Activated CD8-positive, alpha-beta T cell treated with anti-CD3 and anti-CD28 coated beads, Interleukin-2, amount 10 ng/mL, durations not matched to agents 7 days and 5 days (primary cell): ENCODE results near the gene APLP2. TPM values are rescaled to one million over a fixed set of nuclear protein-coding genes. Genes with fewer than 3 reads are reported as not detected.

ENCODE experiments used
- ATAC-seq: fragments of 150-1000 bp; cut with Tn5 transposase; one replicate; pipeline ENCODE4 v1.10.0; 2021; ENCODE audit warnings: moderate library complexity
- CTCF ChIA-PET: fragments of 350-600 bp; sonication (Branson Sonifier 250); formaldehyde crosslinking; loops from one replicate; lab custom pipeline; 2021; ENCODE audit warnings: antibody characterized with exemption; lab: Charles Lee
- POLR2A ChIA-PET: fragments of 350-600 bp; sonication (Branson Sonifier 250); formaldehyde crosslinking; loops from one replicate; lab custom pipeline; 2021; ENCODE audit warnings: antibody characterized with exemption; lab: Charles Lee
- DNase-seq: peaks from one replicate; pipeline ENCODE4 v3.0.0-alpha.2; 2020
- H3K27ac Mint-ChIP-seq: one replicate; pipeline ENCODE4 v1.8.0; 2021; ENCODE audit warnings: mild to moderate bottlenecking, mixed read lengths
- H3K27me3 Mint-ChIP-seq: one replicate; pipeline ENCODE4 v1.8.0; 2021; ENCODE audit warnings: low read depth, mixed read lengths
- H3K36me3 Mint-ChIP-seq: one replicate; pipeline ENCODE4 v1.8.0; 2021; ENCODE audit warnings: low read depth, mixed read lengths
- H3K4me1 Mint-ChIP-seq: one replicate; pipeline ENCODE4 v1.8.0; 2021; ENCODE audit warnings: low read depth, mixed read lengths
- H3K4me3 Mint-ChIP-seq: one replicate; pipeline ENCODE4 v1.8.0; 2021; ENCODE audit warnings: mild to moderate bottlenecking, mixed read lengths
- H3K9me3 Mint-ChIP-seq: one replicate; pipeline ENCODE4 v1.8.0; 2022; ENCODE audit warnings: mixed read lengths; ENCODE audit not compliant: insufficient read depth
- total RNA-seq, 2 experiments: library from RNA; stranded (reverse); gene quantifications; one replicate each; pipeline ENCODE4 v1.2.3, GENCODE V29; 2021

Gene APLP2
- total RNA-seq, 2 experiments from 2014 or later = 16.5 to 17.0 TPM

DNA sequence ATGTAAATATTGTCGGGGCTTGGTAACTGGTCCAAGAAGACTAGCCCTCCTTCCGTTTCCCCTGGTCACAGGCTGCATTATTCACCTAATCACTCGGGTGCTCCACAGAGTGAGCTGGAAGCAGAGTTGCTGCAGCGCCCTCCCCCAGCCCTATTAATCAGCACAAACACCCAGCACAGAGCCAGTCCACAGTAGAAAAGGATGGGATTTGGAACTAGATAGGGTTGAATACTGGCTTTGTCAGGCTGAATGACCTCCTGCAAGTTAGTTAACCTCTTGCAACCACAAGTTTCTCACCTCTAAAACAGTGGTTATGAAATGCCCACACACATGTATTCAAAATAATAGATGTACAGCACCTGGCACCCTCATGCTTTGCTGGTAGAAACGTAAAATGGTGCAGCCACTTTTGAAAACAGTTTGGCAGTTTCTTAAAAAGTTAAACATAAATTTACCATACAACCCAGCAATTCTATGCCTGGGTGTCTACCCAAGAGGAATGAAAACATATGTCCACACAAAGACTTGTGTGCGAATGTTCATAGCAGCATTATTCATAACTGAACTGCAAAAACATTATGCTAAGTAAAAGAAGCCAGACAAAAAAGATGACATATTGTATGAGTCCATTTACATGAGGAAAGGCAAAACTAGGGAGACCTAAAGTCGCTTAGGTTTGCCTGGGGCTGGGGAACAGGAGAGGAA is 31.7 kb upstream of the APLP2 start:
- ChIA-PET POLR2A (no interaction called here), CTCF (no interaction called here)
- peaks cover 5% of the 10 kb centered on the region for H3K27me3 Mint-ChIP-seq
- no peak overlapping the region for H3K27ac Mint-ChIP-seq
- no peak overlapping the region for H3K4me3 Mint-ChIP-seq
- H3K4me1 Mint-ChIP-seq = no peaks in the 10 kb centered on the region
- DNase-seq (no peak), ATAC-seq (no peak)
- no peaks in the 10 kb centered on the region for H3K36me3 Mint-ChIP-seq
- H3K9me3 Mint-ChIP-seq = no peaks in the 10 kb centered on the region

GRCh38 chr11:130040281-130040940 is 29.3 kb upstream of the APLP2 start:
- H3K4me1 Mint-ChIP-seq = no peaks in the 10 kb centered on the region
- DNase-seq (no peak), ATAC-seq (no peak)
- no peaks in the 10 kb centered on the region for H3K36me3 Mint-ChIP-seq
- CTCF ChIA-PET = no interaction called here
- H3K9me3 Mint-ChIP-seq = no peaks in the 10 kb centered on the region
- no peak overlapping the region for H3K27ac Mint-ChIP-seq
- peaks cover 8% of the 10 kb centered on the region for H3K27me3 Mint-ChIP-seq
- H3K4me3 Mint-ChIP-seq = no peak overlapping the region
- POLR2A ChIA-PET = no interaction called here

- Mint-ChIP-seq H3K36me3 (no peaks in the 10 kb centered on the region), H3K4me1 (no peaks in the 10 kb centered on the region), H3K27me3 (peaks cover 8% of the 10 kb centered on the region), H3K9me3 (no peaks in the 10 kb centered on the region), H3K4me3 (no peak overlapping the region), H3K27ac (no peak overlapping the region)
- ATAC-seq (no peak), DNase-seq (no peak)
- CTCF ChIA-PET = no interaction called here
- POLR2A ChIA-PET = no interaction called here
Observed at GRCh38 chr11:130042093-130042591, 27.6 kb upstream of the APLP2 start.

DNA sequence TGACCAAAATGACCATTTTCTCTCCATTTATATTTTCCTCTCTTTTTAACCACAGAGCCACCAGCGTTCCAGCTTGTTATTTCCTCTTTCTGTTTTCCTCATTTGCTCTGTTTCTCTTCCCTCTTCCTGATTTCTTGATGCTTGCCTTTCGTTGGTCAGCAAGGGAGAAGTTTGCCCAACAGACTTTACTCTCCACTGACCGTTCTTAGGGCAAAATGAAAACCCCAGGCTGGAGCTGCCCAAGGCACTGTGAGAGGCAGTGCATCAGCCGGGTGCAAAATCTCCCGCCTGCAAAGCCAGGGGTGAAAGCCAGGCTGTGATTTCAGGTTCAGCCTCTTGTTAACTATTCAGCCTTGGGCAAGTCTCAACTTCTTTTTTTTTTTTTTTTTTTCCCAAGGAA is 26.1 kb upstream of the APLP2 start:
- CTCF ChIA-PET = no interaction called here
- Mint-ChIP-seq H3K4me1 (no peaks in the 10 kb centered on the region), H3K27me3 (peaks cover 5% of the 10 kb centered on the region), H3K27ac (no peak overlapping the region), H3K4me3 (no peak overlapping the region), H3K9me3 (no peaks in the 10 kb centered on the region), H3K36me3 (no peaks in the 10 kb centered on the region)
- DNase-seq (no peak), ATAC-seq (no peak)
- POLR2A ChIA-PET = no interaction called here

GRCh38 chr11:130047141-130047540 is 22.6 kb upstream of the APLP2 start:
- ChIA-PET POLR2A (no interaction called here), CTCF (no interaction called here)
- H3K9me3 Mint-ChIP-seq = no peaks in the 10 kb centered on the region
- H3K27me3 Mint-ChIP-seq = peaks cover 12% of the 10 kb centered on the region
- H3K4me1 Mint-ChIP-seq = no peaks in the 10 kb centered on the region
- DNase-seq (no peak), ATAC-seq (no peak)
- H3K4me3 Mint-ChIP-seq = no peak overlapping the region
- H3K36me3 Mint-ChIP-seq = no peaks in the 10 kb centered on the region
- H3K27ac Mint-ChIP-seq = no peak overlapping the region

DNA sequence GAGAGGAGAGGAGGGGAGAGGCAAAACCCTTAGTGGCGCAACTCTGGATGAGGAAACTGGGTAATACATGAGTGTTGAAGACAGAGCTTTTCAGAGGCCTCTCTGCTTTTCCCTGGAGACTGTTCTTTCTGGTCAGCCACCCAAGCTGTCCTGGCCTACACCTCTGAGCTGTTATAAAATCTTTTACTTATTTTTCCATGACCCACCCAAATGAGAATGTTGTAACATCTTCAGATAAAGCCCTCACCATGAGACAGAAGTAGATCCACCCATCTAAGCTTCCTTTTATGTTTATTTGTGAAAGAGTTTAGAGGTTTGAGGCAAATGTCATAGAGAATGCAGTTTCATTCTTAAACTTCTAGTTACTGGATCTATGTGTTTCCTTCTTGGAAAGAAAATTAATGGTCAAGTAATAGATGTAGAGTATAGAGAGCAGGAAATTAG is 20.3 kb upstream of the APLP2 start:
- ChIA-PET CTCF (no interaction called here), POLR2A (interaction anchor here (0.6 kb wide), 2 partner anchors 45 to 252 kb away, joined by 3 read pairs; no protein-coding TSS in a partner anchor)
- Mint-ChIP-seq H3K9me3 (no peaks in the 10 kb centered on the region), H3K4me1 (no peaks in the 10 kb centered on the region), H3K27me3 (peaks cover 12% of the 10 kb centered on the region), H3K27ac (no peak overlapping the region), H3K36me3 (no peaks in the 10 kb centered on the region), H3K4me3 (no peak overlapping the region)
- DNase-seq (no peak), ATAC-seq (no peak)

- no peak overlapping the region for H3K27ac Mint-ChIP-seq
- H3K4me1 Mint-ChIP-seq = no peaks in the 10 kb centered on the region
- no peaks in the 10 kb centered on the region for H3K9me3 Mint-ChIP-seq
- CTCF ChIA-PET = interaction anchor here (1.2 to 1.5 kb wide), 2 partner anchors 11 to 80 kb away, joined by 3 read pairs; no protein-coding TSS in a partner anchor
- H3K27me3 Mint-ChIP-seq = peaks cover 15% of the 10 kb centered on the region
- H3K36me3 Mint-ChIP-seq = no peaks in the 10 kb centered on the region
- no peak for DNase-seq
- POLR2A ChIA-PET = no interaction called here
- no peak for ATAC-seq
- no peak overlapping the region for H3K4me3 Mint-ChIP-seq
Observed at GRCh38 chr11:130050257-130050656, 19.4 kb upstream of the APLP2 start.

GRCh38 chr11:130051082-130051481 is 18.6 kb upstream of the APLP2 start:
- ChIA-PET CTCF (interaction anchor here (0.7 to 1.5 kb wide), 3 partner anchors 9 to 80 kb away, joined by 3 read pairs; no protein-coding TSS in a partner anchor), POLR2A (interaction anchor here (0.6 kb wide), 1 partner anchor 48 kb away, joined by 3 read pairs; no protein-coding TSS in a partner anchor)
- DNase-seq (no peak), ATAC-seq (no peak)
- Mint-ChIP-seq H3K27ac (no peak overlapping the region), H3K4me1 (no peaks in the 10 kb centered on the region), H3K4me3 (no peak overlapping the region), H3K9me3 (no peaks in the 10 kb centered on the region), H3K27me3 (peaks cover 20% of the 10 kb centered on the region), H3K36me3 (no peaks in the 10 kb centered on the region)

DNA sequence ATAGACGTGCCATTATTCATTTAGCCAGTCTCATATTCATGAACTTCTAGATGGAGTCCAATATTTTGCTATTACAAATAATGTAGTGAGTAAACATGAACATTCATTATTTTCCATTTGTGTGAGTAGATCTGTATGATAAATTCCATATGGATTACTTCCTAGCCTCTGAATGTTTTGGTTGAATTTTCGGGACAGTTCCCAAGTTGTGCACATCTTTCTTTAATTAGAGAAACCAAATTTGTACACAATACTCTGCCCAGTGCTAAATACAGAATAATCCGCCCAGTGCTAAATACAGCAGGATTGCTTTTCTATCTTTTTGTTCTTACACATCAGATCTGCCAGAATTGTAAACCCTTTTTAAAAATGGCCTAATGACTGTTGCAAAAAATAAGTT is 17.1 kb upstream of the APLP2 start:
- CTCF ChIA-PET = no interaction called here
- Mint-ChIP-seq H3K4me3 (no peak overlapping the region), H3K27ac (no peak overlapping the region)

GRCh38 chr11:130054966-130055365 is 14.7 kb upstream of the APLP2 start:
- ChIA-PET CTCF (interaction anchor here (0.6 kb wide), 1 partner anchor 376 kb away, joined by 3 read pairs; no protein-coding TSS in a partner anchor), POLR2A (no interaction called here)
- DNase-seq (no peak), ATAC-seq (no peak)
- Mint-ChIP-seq H3K9me3 (no peaks in the 10 kb centered on the region), H3K36me3 (no peaks in the 10 kb centered on the region), H3K27me3 (peaks cover 28% of the 10 kb centered on the region), H3K27ac (no peak overlapping the region), H3K4me3 (no peak overlapping the region), H3K4me1 (no peaks in the 10 kb centered on the region)

More for the DNA sequence above, 17.1 kb upstream of the APLP2 start:
- no peak for DNase-seq
- no peaks in the 10 kb centered on the region for H3K36me3 Mint-ChIP-seq
- ATAC-seq = no peak
- H3K4me1 Mint-ChIP-seq = no peaks in the 10 kb centered on the region
- POLR2A ChIA-PET = no interaction called here
- H3K9me3 Mint-ChIP-seq = no peaks in the 10 kb centered on the region
- H3K27me3 Mint-ChIP-seq = peaks cover 23% of the 10 kb centered on the region

GRCh38 chr11:130055617-130056016 is 14.1 kb upstream of the APLP2 start:
- Mint-ChIP-seq H3K36me3 (no peaks in the 10 kb centered on the region), H3K27me3 (peaks cover 31% of the 10 kb centered on the region), H3K9me3 (no peaks in the 10 kb centered on the region), H3K4me1 (no peaks in the 10 kb centered on the region), H3K27ac (no peak overlapping the region), H3K4me3 (no peak overlapping the region)
- no peak for ATAC-seq
- POLR2A ChIA-PET = no interaction called here
- DNase-seq = no peak
- CTCF ChIA-PET = no interaction called here

GRCh38 chr11:130061017-130061416 is 8.7 kb upstream of the APLP2 start:
- H3K9me3 Mint-ChIP-seq = no peaks in the 10 kb centered on the region
- no peak overlapping the region for H3K27ac Mint-ChIP-seq
- ChIA-PET CTCF (interaction anchor here (1.2 to 1.3 kb wide), 2 partner anchors 10 to 138 kb away, joined by 3 read pairs; no protein-coding TSS in a partner anchor), POLR2A (no interaction called here)
- H3K4me1 Mint-ChIP-seq = no peaks in the 10 kb centered on the region
- no peak overlapping the region for H3K4me3 Mint-ChIP-seq
- no peaks in the 10 kb centered on the region for H3K36me3 Mint-ChIP-seq
- DNase-seq (no peak), ATAC-seq (no peak)
- peaks cover 38% of the 10 kb centered on the region for H3K27me3 Mint-ChIP-seq
